Activated CD8-positive, alpha-beta T cell treated with anti-CD3 and anti-CD28 coated beads for 36 hours (primary cell): ENCODE results near the gene TIMD4. TPM values are rescaled to one million over a fixed set of nuclear protein-coding genes. Genes with fewer than 3 reads are reported as not detected.

Experiments
- ATAC-seq: fragments of 200-7000 bp; cut with Tn5 transposase; one replicate; pipeline ENCODE4 v1.10.0; 2021; ENCODE audit warnings: mild to moderate bottlenecking, moderate library complexity
- CTCF ChIA-PET: fragments of 350-600 bp; sonication (Branson Sonifier 250); formaldehyde crosslinking; loops from one replicate; lab custom pipeline; 2021; ENCODE audit warnings: antibody characterized with exemption; lab: Charles Lee
- POLR2A ChIA-PET: fragments of 350-600 bp; sonication (Branson Sonifier 250); formaldehyde crosslinking; loops from one replicate; lab custom pipeline; 2021; ENCODE audit warnings: antibody characterized with exemption; lab: Charles Lee
- DNase-seq: peaks from one replicate; pipeline ENCODE4 v3.0.0-alpha.2; 2020
- H3K27ac Mint-ChIP-seq: one replicate; pipeline ENCODE4 v1.8.0; 2021; ENCODE audit warnings: mild to moderate bottlenecking, mixed read lengths
- H3K27me3 Mint-ChIP-seq: one replicate; pipeline ENCODE4 v1.8.0; 2021; ENCODE audit warnings: mixed read lengths
- H3K36me3 Mint-ChIP-seq: one replicate; pipeline ENCODE4 v1.8.0; 2021; ENCODE audit warnings: low read depth, mixed read lengths
- H3K4me1 Mint-ChIP-seq: one replicate; pipeline ENCODE4 v1.8.0; 2021; ENCODE audit warnings: low read depth, mixed read lengths
- H3K4me3 Mint-ChIP-seq: one replicate; pipeline ENCODE4 v1.8.0; 2021; ENCODE audit warnings: mild to moderate bottlenecking, moderate library complexity, mixed read lengths
- H3K9me3 Mint-ChIP-seq: one replicate; pipeline ENCODE4 v1.8.0; 2021; ENCODE audit warnings: mixed read lengths
- CTCF ChIP-seq: fragments of 200-600 bp; IDR thresholded peaks from one replicate; pipeline ENCODE4 v1.8.0; 2022; ENCODE audit warnings: antibody characterized with exemption, mild to moderate bottlenecking
- intact Hi-C: fragments of 100-400 bp; cut with micrococcal nuclease; formaldehyde crosslinking; loops from one replicate; pipeline ENCODE4 v1.10.0; 2022
- total RNA-seq, 2 experiments: library from RNA; stranded (reverse); gene quantifications; one replicate each; pipeline ENCODE4 v1.2.3, GENCODE V29; 2021

TIMD4 gene
- total RNA-seq, 2 experiments from 2014 or later, result 0.83 to 1.2 TPM

- Mint-ChIP-seq H3K27me3 (no peaks in the 10 kb centered on the region), H3K9me3 (peaks cover 3% of the 10 kb centered on the region), H3K4me3 (no peak overlapping the region), H3K36me3 (peaks cover 36% of the 10 kb centered on the region), H3K4me1 (peaks cover 66% of the 10 kb centered on the region), H3K27ac (no peak overlapping the region)
- no peak for ATAC-seq
- intact Hi-C loops, result no loop called here
- DNase-seq, result no peak
- ChIA-PET POLR2A (interaction anchor here (1.0 kb wide), 1 partner anchor 23 kb away, joined by 3 read pairs; no protein-coding TSS in a partner anchor), CTCF (interaction anchor here (0.8 to 5.0 kb wide), 2 partner anchors 16 to 82 kb away, joined by 3 to 37 read pairs; no protein-coding TSS in a partner anchor)
- TF ChIP-seq CTCF, result no peak
Observed at GRCh38 chr5:156918311-156918845, 44.6 kb downstream of the TIMD4 start.

- Mint-ChIP-seq H3K36me3 (peaks cover 42% of the 10 kb centered on the region), H3K27me3 (no peaks in the 10 kb centered on the region), H3K4me1 (peaks cover 50% of the 10 kb centered on the region), H3K4me3 (peak overlapping the region; percentile 56), H3K27ac (peak overlapping the region; percentile 93), H3K9me3 (peaks cover 10% of the 10 kb centered on the region)
- ChIA-PET POLR2A (interaction anchor here (0.9 kb wide), 1 partner anchor 184 kb away, joined by 3 read pairs; no protein-coding TSS in a partner anchor), CTCF (interaction anchor here (0.9 to 2.9 kb wide), 6 partner anchors 11 to 228 kb away, joined by 4 to 13 read pairs (median 5); partner anchors contain the start of gene MED7)
- TF ChIP-seq CTCF, result no peak
- ATAC-seq (peak; percentile 13), DNase-seq (no peak)
- intact Hi-C loops, result no loop called here
Observed at GRCh38 chr5:156914371-156914737, 48.7 kb downstream of the TIMD4 start.

- ChIA-PET CTCF (interaction anchor here (0.9 to 2.9 kb wide), 5 partner anchors 10 to 228 kb away, joined by 4 to 13 read pairs (median 5); partner anchors contain the start of gene MED7), POLR2A (interaction anchor here (0.9 kb wide), 1 partner anchor 185 kb away, joined by 3 read pairs; no protein-coding TSS in a partner anchor)
- Mint-ChIP-seq H3K4me1 (peaks cover 45% of the 10 kb centered on the region), H3K27me3 (no peaks in the 10 kb centered on the region), H3K9me3 (peaks cover 10% of the 10 kb centered on the region), H3K4me3 (peak overlapping the region; percentile 56), H3K36me3 (peaks cover 37% of the 10 kb centered on the region), H3K27ac (peak overlapping the region; percentile 93)
- no peak for TF ChIP-seq CTCF
- ATAC-seq (peak; percentile 77), DNase-seq (peak; percentile 51)
- intact Hi-C loops, result no loop called here
Observed at GRCh38 chr5:156913719-156914370, 49.2 kb downstream of the TIMD4 start.

- Mint-ChIP-seq H3K9me3 (peaks cover 10% of the 10 kb centered on the region), H3K27me3 (no peaks in the 10 kb centered on the region), H3K4me1 (peaks cover 41% of the 10 kb centered on the region), H3K36me3 (peaks cover 37% of the 10 kb centered on the region), H3K27ac (peak overlapping the region; percentile 93), H3K4me3 (peak overlapping the region; percentile 56)
- ChIA-PET CTCF (interaction anchor here (0.9 to 2.9 kb wide), 3 partner anchors 10 to 112 kb away, joined by 4 to 13 read pairs (median 4); no protein-coding TSS in a partner anchor), POLR2A (no interaction called here)
- no peak for TF ChIP-seq CTCF
- ATAC-seq (no peak), DNase-seq (no peak)
- intact Hi-C loops, result no loop called here
Observed at GRCh38 chr5:156913355-156913718, 49.7 kb downstream of the TIMD4 start.

GRCh38 chr5:156912869-156913268 lies 50.2 kb downstream of the TIMD4 start:
- no peak for TF ChIP-seq CTCF
- CTCF ChIA-PET, result interaction anchor here (2.9 kb wide), 1 partner anchor 22 kb away, joined by 13 read pairs; no protein-coding TSS in a partner anchor
- H3K4me1 Mint-ChIP-seq, result peaks cover 39% of the 10 kb centered on the region
- peak overlapping the region; percentile 93 for H3K27ac Mint-ChIP-seq
- POLR2A ChIA-PET, result interaction anchor here (1.0 kb wide), 1 partner anchor 8 kb away, joined by 3 read pairs; no protein-coding TSS in a partner anchor
- peaks cover 10% of the 10 kb centered on the region for H3K9me3 Mint-ChIP-seq
- DNase-seq (peak; percentile 41), ATAC-seq (peak; percentile 50)
- H3K4me3 Mint-ChIP-seq, result no peak overlapping the region
- H3K36me3 Mint-ChIP-seq, result peaks cover 36% of the 10 kb centered on the region
- H3K27me3 Mint-ChIP-seq, result no peaks in the 10 kb centered on the region
- intact Hi-C loops, result no loop called here
